ENCODE measurements around the gene REG4.

DNA sequence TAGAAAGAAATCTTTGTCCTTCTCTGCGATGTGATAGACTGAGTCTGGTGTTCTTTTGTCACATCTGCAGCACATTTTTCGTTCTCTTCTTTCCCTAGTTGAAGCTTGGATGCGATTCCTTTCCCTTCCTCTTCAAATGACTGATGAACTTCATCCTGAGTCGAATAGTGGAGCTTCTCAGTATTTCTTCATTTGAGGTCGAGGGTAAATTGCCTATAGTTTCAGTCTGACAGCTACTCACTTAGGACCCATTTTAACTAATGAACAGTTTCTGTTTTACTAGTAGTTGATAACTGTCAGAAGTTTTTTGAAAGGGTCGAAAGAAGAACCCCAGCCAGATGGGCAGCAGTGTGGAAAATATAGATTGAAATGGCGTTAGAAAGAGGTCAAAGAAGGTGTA is 4.7 kb upstream of the REG4 start:
- no peak for TF ChIP-seq POLR2A (IDR thresholded peaks at IDR 0.05; ENCODE audit: low read depth, low read length)
- TF ChIP-seq POLR2AphosphoS5 (IDR thresholded peaks at IDR 0.05; ENCODE audit: low read depth, low read length): no peak
- TF ChIP-seq SPI1 (IDR thresholded peaks at IDR 0.05; ENCODE audit: low read depth, low read length): no peak
